Measurements from ENCODE around the gene LPIN3.

The LPIN3 gene

GRCh38 chr20:41344477-41344876, 3.9 kb downstream of the LPIN3 start:
- Histone ChIP-seq H3K4me1 (ENCODE audit: control insufficient read depth, insufficient read depth, low read length) (peaks cover 21% of the 10 kb centered on the region), H3K36me3 (ENCODE audit: insufficient read depth, low read length) (peaks cover 10% of the 10 kb centered on the region), H3K9ac (ENCODE audit: low read depth, low read length) (no peak overlapping the region), H3K9me3 (replicated peaks; ENCODE audit: low read length) (no peaks in the 10 kb centered on the region), H3K4me2 (ENCODE audit: low read length) (no peak overlapping the region), H3K27me3 (ENCODE audit: control insufficient read depth, insufficient read depth, low read length) (no peaks in the 10 kb centered on the region), H3K4me3 (ENCODE audit: low read length) (no peak overlapping the region)

GRCh38 chr20:41344938-41345728, 4.5 kb downstream of the LPIN3 start:
- Histone ChIP-seq H3K36me3 (ENCODE audit: insufficient read depth, low read length) (peaks cover 13% of the 10 kb centered on the region), H3K27me3 (ENCODE audit: control insufficient read depth, insufficient read depth, low read length) (no peaks in the 10 kb centered on the region), H3K4me3 (ENCODE audit: low read length) (no peak overlapping the region), H3K9me3 (replicated peaks; ENCODE audit: low read length) (no peaks in the 10 kb centered on the region), H3K4me2 (ENCODE audit: low read length) (no peak overlapping the region), H3K9ac (ENCODE audit: low read depth, low read length) (no peak overlapping the region), H3K4me1 (ENCODE audit: control insufficient read depth, insufficient read depth, low read length) (peaks cover 15% of the 10 kb centered on the region)

- Histone ChIP-seq H3K4me2 (ENCODE audit: low read length) (no peak overlapping the region), H3K4me1 (ENCODE audit: control insufficient read depth, insufficient read depth, low read length) (peaks cover 12% of the 10 kb centered on the region), H3K9me3 (replicated peaks; ENCODE audit: low read length) (no peaks in the 10 kb centered on the region), H3K4me3 (ENCODE audit: low read length) (no peak overlapping the region), H3K27me3 (ENCODE audit: control insufficient read depth, insufficient read depth, low read length) (no peaks in the 10 kb centered on the region), H3K36me3 (ENCODE audit: insufficient read depth, low read length) (peaks cover 17% of the 10 kb centered on the region), H3K9ac (ENCODE audit: low read depth, low read length) (no peak overlapping the region)
These were observed 5.1 kb downstream of the LPIN3 start for GRCh38 chr20:41345729-41346067.

- peaks cover 31% of the 10 kb centered on the region for H3K36me3 ChIP-seq (ENCODE audit: insufficient read depth, low read length)
- no peak overlapping the region for H3K4me3 ChIP-seq (ENCODE audit: low read length)
- no peaks in the 10 kb centered on the region for H3K27me3 ChIP-seq (ENCODE audit: control insufficient read depth, insufficient read depth, low read length)
- no peak overlapping the region for H3K9ac ChIP-seq (ENCODE audit: low read depth, low read length)
- H3K4me1 ChIP-seq (ENCODE audit: control insufficient read depth, insufficient read depth, low read length): no peaks in the 10 kb centered on the region
- no peaks in the 10 kb centered on the region for H3K9me3 ChIP-seq (replicated peaks; ENCODE audit: low read length)
- no peak overlapping the region for H3K4me2 ChIP-seq (ENCODE audit: low read length)
These were observed 7.2 kb downstream of the LPIN3 start for GRCh38 chr20:41347523-41348429.

GRCh38 chr20:41348430-41349172, 8.0 kb downstream of the LPIN3 start:
- Histone ChIP-seq H3K4me3 (ENCODE audit: low read length) (no peak overlapping the region), H3K36me3 (ENCODE audit: insufficient read depth, low read length) (peaks cover 31% of the 10 kb centered on the region), H3K27me3 (ENCODE audit: control insufficient read depth, insufficient read depth, low read length) (no peaks in the 10 kb centered on the region)

GRCh38 chr20:41349266-41349665, 8.6 kb downstream of the LPIN3 start:
- H3K4me2 ChIP-seq (ENCODE audit: low read length): no peak overlapping the region
- H3K9ac ChIP-seq (ENCODE audit: low read depth, low read length): no peak overlapping the region
- H3K9me3 ChIP-seq (replicated peaks; ENCODE audit: low read length): no peaks in the 10 kb centered on the region
- H3K27me3 ChIP-seq (ENCODE audit: control insufficient read depth, insufficient read depth, low read length): no peaks in the 10 kb centered on the region
- H3K4me1 ChIP-seq (ENCODE audit: control insufficient read depth, insufficient read depth, low read length): no peaks in the 10 kb centered on the region
- H3K4me3 ChIP-seq (ENCODE audit: low read length): no peak overlapping the region
- H3K36me3 ChIP-seq (ENCODE audit: insufficient read depth, low read length): peaks cover 35% of the 10 kb centered on the region

More at GRCh38 chr20:41348430-41349172, 8.0 kb downstream of the LPIN3 start:
- no peaks in the 10 kb centered on the region for H3K9me3 ChIP-seq (replicated peaks; ENCODE audit: low read length)
- no peaks in the 10 kb centered on the region for H3K4me1 ChIP-seq (ENCODE audit: control insufficient read depth, insufficient read depth, low read length)
- H3K9ac ChIP-seq (ENCODE audit: low read depth, low read length): no peak overlapping the region
- no peak overlapping the region for H3K4me2 ChIP-seq (ENCODE audit: low read length)

- Histone ChIP-seq H3K4me1 (ENCODE audit: control insufficient read depth, insufficient read depth, low read length) (no peaks in the 10 kb centered on the region), H3K27me3 (ENCODE audit: control insufficient read depth, insufficient read depth, low read length) (no peaks in the 10 kb centered on the region), H3K36me3 (ENCODE audit: insufficient read depth, low read length) (peaks cover 35% of the 10 kb centered on the region), H3K9me3 (replicated peaks; ENCODE audit: low read length) (no peaks in the 10 kb centered on the region), H3K9ac (ENCODE audit: low read depth, low read length) (no peak overlapping the region), H3K4me2 (ENCODE audit: low read length) (no peak overlapping the region), H3K4me3 (ENCODE audit: low read length) (no peak overlapping the region)
These were observed 9.3 kb downstream of the LPIN3 start for GRCh38 chr20:41349943-41350342.

- H3K36me3 ChIP-seq (ENCODE audit: insufficient read depth, low read length): peaks cover 35% of the 10 kb centered on the region
These were observed 9.9 kb downstream of the LPIN3 start for GRCh38 chr20:41350408-41350962.

GRCh38 chr20:41352106-41352505, 11.5 kb downstream of the LPIN3 start:
- no peak overlapping the region for H3K4me3 ChIP-seq (ENCODE audit: low read length)
- H3K4me2 ChIP-seq (ENCODE audit: low read length): no peak overlapping the region
- no peaks in the 10 kb centered on the region for H3K4me1 ChIP-seq (ENCODE audit: control insufficient read depth, insufficient read depth, low read length)
- peaks cover 45% of the 10 kb centered on the region for H3K36me3 ChIP-seq (ENCODE audit: insufficient read depth, low read length)
- H3K9ac ChIP-seq (ENCODE audit: low read depth, low read length): no peak overlapping the region
- H3K27me3 ChIP-seq (ENCODE audit: control insufficient read depth, insufficient read depth, low read length): no peaks in the 10 kb centered on the region
- H3K9me3 ChIP-seq (replicated peaks; ENCODE audit: low read length): no peaks in the 10 kb centered on the region

More at GRCh38 chr20:41350408-41350962, 9.9 kb downstream of the LPIN3 start:
- no peak overlapping the region for H3K4me2 ChIP-seq (ENCODE audit: low read length)
- H3K4me1 ChIP-seq (ENCODE audit: control insufficient read depth, insufficient read depth, low read length): no peaks in the 10 kb centered on the region
- no peak overlapping the region for H3K4me3 ChIP-seq (ENCODE audit: low read length)
- H3K27me3 ChIP-seq (ENCODE audit: control insufficient read depth, insufficient read depth, low read length): no peaks in the 10 kb centered on the region
- no peak overlapping the region for H3K9ac ChIP-seq (ENCODE audit: low read depth, low read length)
- H3K9me3 ChIP-seq (replicated peaks; ENCODE audit: low read length): no peaks in the 10 kb centered on the region

GRCh38 chr20:41352666-41353065, 12.0 kb downstream of the LPIN3 start:
- H3K9me3 ChIP-seq (replicated peaks; ENCODE audit: low read length): no peaks in the 10 kb centered on the region
- no peaks in the 10 kb centered on the region for H3K27me3 ChIP-seq (ENCODE audit: control insufficient read depth, insufficient read depth, low read length)
- peaks cover 50% of the 10 kb centered on the region for H3K36me3 ChIP-seq (ENCODE audit: insufficient read depth, low read length)
- H3K9ac ChIP-seq (ENCODE audit: low read depth, low read length): no peak overlapping the region
- H3K4me2 ChIP-seq (ENCODE audit: low read length): no peak overlapping the region
- no peak overlapping the region for H3K4me3 ChIP-seq (ENCODE audit: low read length)
- H3K4me1 ChIP-seq (ENCODE audit: control insufficient read depth, insufficient read depth, low read length): no peaks in the 10 kb centered on the region

GRCh38 chr20:41353530-41353929, 12.9 kb downstream of the LPIN3 start:
- H3K9ac ChIP-seq (ENCODE audit: low read depth, low read length): no peak overlapping the region
- H3K4me2 ChIP-seq (ENCODE audit: low read length): no peak overlapping the region
- peaks cover 54% of the 10 kb centered on the region for H3K36me3 ChIP-seq (ENCODE audit: insufficient read depth, low read length)
- no peaks in the 10 kb centered on the region for H3K4me1 ChIP-seq (ENCODE audit: control insufficient read depth, insufficient read depth, low read length)
- H3K4me3 ChIP-seq (ENCODE audit: low read length): no peak overlapping the region
- no peaks in the 10 kb centered on the region for H3K9me3 ChIP-seq (replicated peaks; ENCODE audit: low read length)
- no peaks in the 10 kb centered on the region for H3K27me3 ChIP-seq (ENCODE audit: control insufficient read depth, insufficient read depth, low read length)
